CD14-positive monocyte (primary cell): ENCODE measurements around the gene FHIT. TPM values are rescaled to one million over a fixed set of nuclear protein-coding genes. Genes with fewer than 3 reads are reported as not detected.

ENCODE experiments used
- DNase-seq, 3 donors: peaks; one replicate each; pipeline ENCODE4 v3.0.0-alpha.2; 2011 to 2022
- H2AFZ ChIP-seq: 2 replicates; pipeline ENCODE4 v1.6.0; 2012; ENCODE audit warnings: mild to moderate bottlenecking, low read depth, low read length, inconsistent platforms; ENCODE audit not compliant: insufficient read depth, poor library complexity, severe bottlenecking
- H3K27ac ChIP-seq, 2 donors: 1 replicate in 1 of 2; 2 replicates in 1 of 2; pipeline ENCODE4 v1.5.1; 2012 to 2013; ENCODE audit warnings: low read length in 2 of 2, control low read depth in 1 of 2, inconsistent platforms in 1 of 2, low read depth in 1 of 2, mild to moderate bottlenecking in 1 of 2
- H3K27me3 ChIP-seq, 2 donors: one replicate each; pipeline versions ENCODE4 v1.6.0 to v1.6.1; 2011 to 2013; ENCODE audit warnings: low read length in 2 of 2; ENCODE audit not compliant: control insufficient read depth in 2 of 2, insufficient read depth in 2 of 2
- H3K36me3 ChIP-seq, 2 donors: replicated peaks in 1 of 2; 1 replicate in 1 of 2; 2 replicates in 1 of 2; pipeline versions ENCODE4 v1.5.1 to v1.6.1; 2012 to 2013; ENCODE audit warnings: low read length in 2 of 2, control low read depth in 1 of 2, inconsistent platforms in 1 of 2, mild to moderate bottlenecking in 1 of 2; ENCODE audit not compliant: insufficient read depth in 2 of 2, control insufficient read depth in 1 of 2
- H3K4me1 ChIP-seq, 2 donors: 1 replicate in 1 of 2; 2 replicates in 1 of 2; pipeline versions ENCODE4 v1.5.1 to v1.6.1; 2012 to 2013; ENCODE audit warnings: low read length in 2 of 2, control low read depth in 1 of 2, inconsistent platforms in 1 of 2, mild to moderate bottlenecking in 1 of 2, moderate library complexity in 1 of 2; ENCODE audit not compliant: insufficient read depth in 2 of 2, control insufficient read depth in 1 of 2
- H3K4me2 ChIP-seq: replicated peaks from 2 replicates; pipeline ENCODE3; 2012; ENCODE audit warnings: low read length, moderate library complexity, mild to moderate bottlenecking; ENCODE audit not compliant: poor library complexity, severe bottlenecking; ENCODE audit errors: extremely low read depth
- H3K4me3 ChIP-seq, 3 experiments: fragments of 200-600 bp in 1 of 3; sonication (generic) in 1 of 3; replicated peaks in 1 of 3; 1 replicate in 2 of 3; 2 replicates in 1 of 3; pipeline ENCODE4 v1.5.1; 2011 to 2013; ENCODE audit warnings: low read length in 3 of 3, mild to moderate bottlenecking in 3 of 3, control low read depth in 2 of 3, low read depth in 2 of 3, inconsistent platforms in 1 of 3, moderate library complexity in 1 of 3
- H3K79me2 ChIP-seq: 2 replicates; pipeline ENCODE4 v1.6.0; 2012; ENCODE audit warnings: mild to moderate bottlenecking, control low read depth, inconsistent platforms, low read length, moderate library complexity; ENCODE audit not compliant: insufficient read depth
- H3K9ac ChIP-seq: 2 replicates; pipeline ENCODE4 v1.6.0; 2017; ENCODE audit warnings: low read length, mild to moderate bottlenecking; ENCODE audit not compliant: insufficient read depth, poor library complexity, severe bottlenecking
- H3K9me3 ChIP-seq, 2 donors: replicated peaks in 1 of 2; 1 replicate in 1 of 2; 2 replicates in 1 of 2; pipeline versions ENCODE4 v1.5.1 to v1.6.1; 2012 to 2013; ENCODE audit warnings: low read length in 2 of 2, control low read depth in 1 of 2; ENCODE audit not compliant: control insufficient read depth in 1 of 2, insufficient read depth in 1 of 2
- H4K20me1 ChIP-seq: 2 replicates; pipeline ENCODE4 v1.6.0; 2012; ENCODE audit warnings: mild to moderate bottlenecking, low read length, control low read depth, moderate library complexity; ENCODE audit not compliant: insufficient read depth
- H3K27ac Mint-ChIP-seq, 7 donors: one replicate each; pipeline ENCODE4 v1.8.0; 2020; ENCODE audit warnings: mild to moderate bottlenecking in 7 of 7, mixed read lengths in 7 of 7, moderate library complexity in 6 of 7, inconsistent platforms in 2 of 7
- H3K27me3 Mint-ChIP-seq, 3 donors: one replicate each; pipeline ENCODE4 v1.8.0; 2021 to 2022; ENCODE audit warnings: low read depth in 3 of 3, mild to moderate bottlenecking in 3 of 3, mixed read lengths in 3 of 3, moderate library complexity in 3 of 3, inconsistent platforms in 1 of 3
- H3K36me3 Mint-ChIP-seq, 2 donors: one replicate each; pipeline ENCODE4 v1.8.0; 2020; ENCODE audit warnings: mixed read lengths in 2 of 2, inconsistent platforms in 1 of 2, mild to moderate bottlenecking in 1 of 2
- H3K4me1 Mint-ChIP-seq: one replicate; pipeline ENCODE4 v1.8.0; 2020; ENCODE audit warnings: mild to moderate bottlenecking, mixed read lengths
- H3K4me3 Mint-ChIP-seq, 2 donors: one replicate each; pipeline ENCODE4 v1.8.0; 2020; ENCODE audit warnings: mild to moderate bottlenecking in 2 of 2, mixed read lengths in 2 of 2, moderate library complexity in 1 of 2
- H3K9me3 Mint-ChIP-seq, 7 donors: one replicate each; pipeline ENCODE4 v1.8.0; 2020 to 2022; ENCODE audit warnings: mixed read lengths in 7 of 7, mild to moderate bottlenecking in 6 of 7, moderate library complexity in 6 of 7, inconsistent platforms in 2 of 7
- WGBS: methylation state at CpG from one replicate; pipeline ENCODE4 v1.1.5; 2013; ENCODE audit warnings: missing lambda C conversion rate; ENCODE audit not compliant: insufficient coverage; 5-methylcytosine and 5-hydroxymethylcytosine counted together
- intact Hi-C, 2 donors: fragments of 100-400 bp; cut with micrococcal nuclease; formaldehyde crosslinking; loops; one replicate each; pipeline versions ENCODE4 v1.15.0 to v1.15.1; 2023
- polyA plus RNA-seq, 3 donors: library from polyadenylated mRNA; depleted of rRNA in 1 of 3; unstranded in 2 of 3; stranded (reverse) in 1 of 3; fragments of 300-500 nt in 2 of 3; fragments of >200 nt in 1 of 3; fragmentation: Illumina TruSeq in 2 of 3; gene quantifications; 1 replicate in 2 of 3; 2 replicates in 1 of 3; pipeline ENCODE4 v1.2.3, GENCODE V29; 2012 to 2021
- TF ChIP-seq, protein P1 (sequence below): fragments of 200-600 bp; IDR thresholded peaks from one replicate; pipeline ENCODE4 v1.8.0; 2022; ENCODE audit warnings: antibody characterized with exemption, mild to moderate bottlenecking

The FHIT gene
- polyA plus RNA-seq, 3 donors, result 1.7 to 3.4 (median 3.2) TPM

GRCh38 chr3:60028233-60028632 is 1223.0 kb downstream of the FHIT start:
- Histone ChIP-seq H3K9me3 (no peaks in the 10 kb centered on the region), H3K36me3 (no peaks in the 10 kb centered on the region), H3K27ac (no peak overlapping the region), H4K20me1 (no peaks in the 10 kb centered on the region), H3K4me3 (no peak overlapping the region), H3K79me2 (no peaks in the 10 kb centered on the region), H3K27me3 (no peaks in the 10 kb centered on the region), H3K4me1 (no peaks in the 10 kb centered on the region), H3K9ac (no peak overlapping the region), H2AFZ (no peak overlapping the region), H3K4me2 (no peak overlapping the region)
- no peak overlapping the region for H3K27ac Mint-ChIP-seq
- H3K36me3 Mint-ChIP-seq, result no peaks in the 10 kb centered on the region
- no peak for DNase-seq
- no CpG with 5 or more reads among the region's 2 CpGs for WGBS
- H3K4me3 Mint-ChIP-seq, result no peak overlapping the region
- intact Hi-C loops, result no loop called here
- H3K4me1 Mint-ChIP-seq, result peaks cover 9% of the 10 kb centered on the region
- H3K9me3 Mint-ChIP-seq, result peaks cover 0 to 1% (median 0%) of the 10 kb centered on the region in 7 donors
- TF ChIP-seq, protein P1, sequence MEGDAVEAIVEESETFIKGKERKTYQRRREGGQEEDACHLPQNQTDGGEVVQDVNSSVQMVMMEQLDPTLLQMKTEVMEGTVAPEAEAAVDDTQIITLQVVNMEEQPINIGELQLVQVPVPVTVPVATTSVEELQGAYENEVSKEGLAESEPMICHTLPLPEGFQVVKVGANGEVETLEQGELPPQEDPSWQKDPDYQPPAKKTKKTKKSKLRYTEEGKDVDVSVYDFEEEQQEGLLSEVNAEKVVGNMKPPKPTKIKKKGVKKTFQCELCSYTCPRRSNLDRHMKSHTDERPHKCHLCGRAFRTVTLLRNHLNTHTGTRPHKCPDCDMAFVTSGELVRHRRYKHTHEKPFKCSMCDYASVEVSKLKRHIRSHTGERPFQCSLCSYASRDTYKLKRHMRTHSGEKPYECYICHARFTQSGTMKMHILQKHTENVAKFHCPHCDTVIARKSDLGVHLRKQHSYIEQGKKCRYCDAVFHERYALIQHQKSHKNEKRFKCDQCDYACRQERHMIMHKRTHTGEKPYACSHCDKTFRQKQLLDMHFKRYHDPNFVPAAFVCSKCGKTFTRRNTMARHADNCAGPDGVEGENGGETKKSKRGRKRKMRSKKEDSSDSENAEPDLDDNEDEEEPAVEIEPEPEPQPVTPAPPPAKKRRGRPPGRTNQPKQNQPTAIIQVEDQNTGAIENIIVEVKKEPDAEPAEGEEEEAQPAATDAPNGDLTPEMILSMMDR, result no peak
- no peaks in the 10 kb centered on the region for H3K27me3 Mint-ChIP-seq

- Histone ChIP-seq H3K79me2 (no peaks in the 10 kb centered on the region), H3K27ac (no peak overlapping the region), H3K4me2 (no peak overlapping the region), H2AFZ (no peak overlapping the region), H3K9ac (no peak overlapping the region), H3K4me3 (no peak overlapping the region), H3K9me3 (no peaks in the 10 kb centered on the region), H3K4me1 (no peaks in the 10 kb centered on the region), H3K36me3 (no peaks in the 10 kb centered on the region), H4K20me1 (no peaks in the 10 kb centered on the region), H3K27me3 (no peaks in the 10 kb centered on the region)
- TF ChIP-seq, protein P1, result no peak
- no peak for DNase-seq
- WGBS, result 90% methylated on average over 1 of the region's 7 CpGs
- Mint-ChIP-seq H3K27ac (no peak overlapping the region), H3K4me1 (peaks cover 9% of the 10 kb centered on the region), H3K36me3 (no peaks in the 10 kb centered on the region), H3K4me3 (no peak overlapping the region), H3K9me3 (peaks cover 0 to 1% (median 0%) of the 10 kb centered on the region in 7 donors), H3K27me3 (no peaks in the 10 kb centered on the region)
- intact Hi-C loops, result no loop called here
Observed at GRCh38 chr3:60027335-60027734, 1223.9 kb downstream of the FHIT start.
